Myocyte (in vitro differentiated cells): Measurements from ENCODE around the gene ENPEP. TPM values are rescaled to one million over a fixed set of nuclear protein-coding genes. Genes with fewer than 3 reads are reported as not detected.
A peak's percentile ranks its signal among the peaks of the same experiment; 100 is the strongest.
"Not testable (repeated sequence)": the region's sequence is repeated elsewhere in the genome, so short reads cannot be mapped to it uniquely, and the experiment has no call there.

Experiments
- DNase-seq: peaks from one replicate; pipeline ENCODE4 v3.0.0-alpha.2; 2012; ENCODE audit warnings: low read depth
- polyA plus RNA-seq: library from polyadenylated mRNA; unstranded; fragments of >200 nt; gene quantifications from one replicate; pipeline ENCODE4 v1.2.1, GENCODE V29; 2012; ENCODE audit warnings: missing spikeins
- total RNA-seq: library from RNA; depleted of rRNA; stranded (reverse); fragments of >200 nt; gene quantifications from 2 replicates; pipeline ENCODE4 v1.2.3, GENCODE V29; 2014

Gene ENPEP
- 1.4 and 3.1 TPM in 2 replicates for total RNA-seq
- polyA plus RNA-seq, result 0.10 TPM

DNA sequence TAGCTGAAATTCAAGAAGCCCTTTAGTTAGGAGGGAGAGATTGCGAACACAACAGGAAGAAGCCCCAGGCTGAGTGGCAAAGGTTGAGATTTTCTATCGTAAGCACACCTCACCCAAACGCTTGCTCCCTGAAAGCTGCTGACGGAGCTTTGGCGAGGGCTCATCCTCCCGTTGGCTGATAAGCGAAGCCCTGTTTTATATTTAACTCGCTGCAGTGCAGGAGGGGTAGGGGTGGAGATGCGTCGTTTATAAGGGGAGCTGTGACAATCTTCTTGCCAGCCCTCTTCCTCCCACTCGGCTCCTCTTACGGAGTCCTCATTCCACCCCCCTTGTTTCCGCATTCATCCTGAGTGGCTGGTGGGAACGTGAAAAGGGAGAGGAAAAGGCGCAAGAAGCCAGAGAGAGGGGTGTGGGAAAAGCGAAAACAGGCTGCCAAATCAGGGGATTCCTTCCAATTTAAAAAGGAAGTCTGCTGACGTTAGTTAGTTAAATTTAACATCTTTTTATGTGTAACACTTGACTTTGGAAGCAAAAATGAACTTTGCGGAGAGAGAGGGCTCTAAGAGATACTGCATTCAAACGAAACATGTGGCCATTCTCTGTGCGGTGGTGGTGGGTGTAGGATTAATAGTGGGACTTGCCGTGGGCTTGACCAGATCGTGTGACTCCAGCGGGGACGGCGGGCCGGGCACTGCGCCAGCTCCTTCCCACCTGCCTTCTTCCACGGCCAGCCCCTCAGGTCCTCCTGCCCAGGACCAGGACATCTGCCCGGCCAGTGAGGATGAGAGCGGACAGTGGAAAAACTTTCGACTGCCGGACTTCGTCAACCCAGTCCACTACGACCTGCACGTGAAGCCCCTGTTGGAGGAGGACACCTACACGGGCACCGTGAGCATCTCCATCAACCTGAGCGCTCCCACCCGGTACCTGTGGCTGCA is at the start of gene ENPEP:
Gene ENPEP, plus strand, starts transcription at position 275 of the 938 bp plus-strand sequence. Its CDS starts 260 bp downstream, at position 535.
- DNase-seq, result peak; percentile 44

DNA sequence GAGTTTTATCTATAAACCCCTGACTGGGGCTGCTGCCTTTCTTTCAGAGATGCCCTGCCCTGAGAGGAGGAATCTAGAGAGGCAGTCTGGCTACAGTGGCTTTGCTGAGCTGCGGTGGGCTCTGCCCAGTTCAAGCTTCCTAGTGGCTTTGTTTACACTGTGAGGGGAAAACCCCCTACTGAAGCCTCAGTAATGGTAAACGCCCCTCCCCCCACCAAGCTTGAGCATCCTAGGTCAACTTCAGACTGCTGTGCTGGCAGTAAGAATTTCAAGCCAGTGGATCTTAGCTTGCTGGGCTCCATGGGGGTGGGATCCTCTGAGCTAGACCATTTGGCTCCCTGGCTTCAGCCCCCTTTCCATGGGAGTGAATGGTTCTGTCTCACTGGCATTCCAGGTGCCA is 44.1 kb upstream of the ENPEP start:
- DNase-seq, result not testable (repeated sequence)

DNA sequence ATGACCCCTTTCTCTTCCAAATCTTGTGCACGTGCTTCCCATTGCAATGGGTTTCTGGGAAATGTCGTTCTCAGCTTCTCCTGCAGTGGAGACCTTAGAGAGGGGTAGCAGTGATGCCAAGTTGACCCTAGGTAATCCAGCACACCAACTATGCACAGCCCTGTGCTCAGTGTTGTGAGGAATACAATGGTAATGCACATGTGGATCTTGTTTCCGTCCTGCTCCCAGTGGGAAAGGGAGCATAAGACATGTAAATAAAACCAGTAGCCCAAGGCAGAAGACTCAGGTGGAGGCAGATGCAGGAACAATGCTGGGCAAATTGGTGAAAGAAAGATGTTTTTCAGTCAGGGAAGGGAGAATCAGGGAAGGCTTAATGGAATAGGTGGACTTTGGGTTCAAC is 38.7 kb upstream of the ENPEP start:
- not testable (repeated sequence) for DNase-seq

DNA sequence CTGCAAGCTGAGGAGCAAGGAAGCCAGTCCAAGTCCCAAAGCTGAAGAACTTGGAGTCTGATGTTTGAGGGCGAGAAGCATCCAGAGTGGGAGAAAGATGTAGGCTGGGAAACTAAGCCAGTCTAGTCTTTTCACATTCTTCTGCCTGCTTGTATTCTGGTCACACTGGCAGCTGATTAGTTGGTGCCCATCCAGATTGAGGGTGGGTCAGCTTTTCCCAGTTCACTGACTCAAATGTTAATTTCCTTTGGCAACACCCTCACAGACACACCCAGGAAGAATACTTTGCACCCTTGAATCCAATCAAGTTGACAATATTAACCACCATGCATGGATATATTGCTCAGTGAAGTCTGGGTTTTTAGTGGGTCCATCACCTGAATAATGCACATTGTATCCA is 36.7 kb upstream of the ENPEP start:
- DNase-seq, result not testable (repeated sequence)

- no peak for DNase-seq
Measured at GRCh38 chr4:110442309-110442708, 33.6 kb upstream of the ENPEP start.

GRCh38 chr4:110442788-110443187 is 33.2 kb upstream of the ENPEP start:
- no peak for DNase-seq

GRCh38 chr4:110449947-110450346 is 26.0 kb upstream of the ENPEP start:
- no peak for DNase-seq

- DNase-seq, result no peak
Measured at GRCh38 chr4:110452546-110452945, 23.4 kb upstream of the ENPEP start.

DNA sequence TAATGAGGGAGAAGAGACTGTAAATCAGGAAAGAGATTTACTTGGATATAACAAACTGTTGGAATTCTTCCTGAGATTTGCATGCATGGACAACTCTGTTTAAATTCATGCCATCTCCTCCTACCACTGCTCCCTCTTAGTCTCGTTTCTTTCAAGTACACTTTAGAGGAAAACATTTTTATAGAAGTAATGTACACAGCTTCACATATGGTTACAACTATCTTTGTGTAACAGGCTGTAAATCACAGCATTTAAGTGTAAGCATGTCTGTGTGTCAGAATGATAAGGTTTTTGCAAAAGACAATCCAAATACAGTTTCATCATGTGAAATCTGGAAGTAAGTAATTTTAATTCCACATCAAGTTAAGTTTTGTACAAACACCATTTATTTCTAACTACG is 21.5 kb upstream of the ENPEP start:
- no peak for DNase-seq

DNA sequence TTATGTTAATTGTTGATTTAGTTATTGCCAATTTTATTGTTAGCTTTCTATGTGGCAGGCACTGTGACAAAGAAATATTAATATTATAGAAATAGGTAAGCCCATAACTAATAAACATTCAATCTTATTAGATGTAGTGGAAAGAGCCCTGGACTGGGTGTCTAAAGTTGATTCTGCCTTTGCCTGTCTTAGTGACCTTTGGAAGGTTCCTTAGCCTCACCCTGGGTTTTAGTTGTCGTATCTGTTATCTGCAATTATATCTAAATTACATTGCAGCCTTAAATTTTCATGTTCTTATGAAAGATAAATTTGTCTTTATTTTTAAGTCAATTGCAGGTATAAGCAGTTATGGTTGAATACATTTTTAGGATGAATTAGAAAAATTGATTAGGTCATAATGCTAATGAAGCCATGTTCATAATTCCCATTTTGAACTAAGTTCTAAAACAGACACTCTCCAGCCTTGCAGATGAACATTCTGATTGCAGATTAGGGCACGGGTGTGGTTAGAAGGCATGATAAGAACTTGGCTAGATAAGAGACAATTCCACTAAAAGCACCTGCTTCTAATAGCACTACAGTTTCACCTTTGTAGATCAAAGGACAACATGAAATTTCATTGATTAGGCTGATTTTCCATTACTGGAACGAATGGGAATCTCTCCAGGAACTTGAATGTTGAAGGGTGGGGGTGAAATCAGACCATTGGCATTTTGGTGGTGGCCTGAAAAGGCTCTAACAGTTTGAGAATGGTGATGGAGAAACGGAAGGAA is 17.3 kb upstream of the ENPEP start:
- DNase-seq, result no peak

DNA sequence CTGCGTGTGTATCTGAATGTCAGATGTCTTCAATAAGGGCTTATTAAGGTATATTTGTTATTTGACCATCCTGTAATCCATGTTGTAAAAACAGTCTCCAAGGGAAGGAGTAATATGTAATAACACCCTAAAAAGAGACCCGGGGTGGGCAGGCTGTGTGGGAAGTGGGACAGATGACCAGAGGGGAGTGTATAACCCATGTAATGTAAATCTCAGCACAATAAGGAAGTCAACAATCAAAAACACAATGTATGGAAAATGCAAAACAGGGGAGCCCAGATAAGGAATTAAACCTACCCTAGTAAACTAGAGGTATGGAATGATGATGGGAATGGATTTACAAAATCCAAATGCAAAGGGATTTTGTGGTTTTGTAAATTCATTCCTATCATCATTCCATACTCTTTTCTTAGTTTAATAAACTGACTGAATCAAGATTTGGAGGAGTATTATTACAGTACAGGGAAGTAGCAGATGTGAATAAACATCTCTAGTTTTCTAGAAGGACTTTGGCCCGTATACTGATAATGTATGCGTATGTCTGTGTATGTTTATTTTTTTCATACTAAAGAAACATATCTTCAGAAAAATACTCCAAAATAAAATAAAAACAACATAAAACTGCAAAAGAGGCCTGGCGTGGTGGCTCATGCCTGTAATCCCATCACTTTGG is 15.7 kb upstream of the ENPEP start:
- DNase-seq, result no peak

GRCh38 chr4:110467400-110467799 is 8.6 kb upstream of the ENPEP start:
- no peak for DNase-seq

DNA sequence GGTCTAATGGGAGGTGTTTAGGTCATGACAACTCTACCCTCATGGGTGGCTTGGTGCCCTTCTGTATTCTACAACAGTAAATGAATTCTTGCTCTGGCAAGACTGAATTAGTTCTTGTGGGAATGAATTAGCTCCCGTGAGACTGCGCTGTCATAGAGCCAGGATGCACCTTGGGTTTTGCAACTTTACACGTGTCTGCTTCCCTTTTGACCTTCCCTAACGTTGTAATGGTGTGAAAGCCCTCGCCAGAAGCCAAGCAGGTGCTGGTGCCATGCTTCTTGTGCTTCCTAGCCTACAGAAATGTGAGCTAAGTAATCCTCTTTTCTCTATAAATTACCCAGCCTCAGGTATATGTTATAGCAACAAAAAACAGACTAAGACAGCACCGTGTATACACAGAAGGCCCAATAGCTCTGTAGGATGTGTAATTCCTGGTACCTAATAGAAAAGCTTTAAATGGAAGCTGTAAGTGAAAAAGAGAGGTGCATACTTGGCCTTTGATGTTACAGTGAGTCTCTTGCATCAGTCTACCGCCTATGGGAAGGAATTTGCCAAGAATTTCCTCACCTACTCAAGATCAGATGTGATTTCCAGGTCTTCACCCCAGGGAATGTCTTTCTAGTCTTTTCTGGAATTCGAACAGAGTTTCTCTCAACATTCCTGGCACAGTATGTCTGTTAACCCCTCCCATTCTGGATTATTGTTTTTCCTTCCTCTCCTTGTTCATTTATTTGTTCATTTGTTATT is 3.2 kb upstream of the ENPEP start:
- no peak for DNase-seq

GRCh38 chr4:110474481-110474880 is 1.5 kb upstream of the ENPEP start:
- DNase-seq, result no peak

DNA sequence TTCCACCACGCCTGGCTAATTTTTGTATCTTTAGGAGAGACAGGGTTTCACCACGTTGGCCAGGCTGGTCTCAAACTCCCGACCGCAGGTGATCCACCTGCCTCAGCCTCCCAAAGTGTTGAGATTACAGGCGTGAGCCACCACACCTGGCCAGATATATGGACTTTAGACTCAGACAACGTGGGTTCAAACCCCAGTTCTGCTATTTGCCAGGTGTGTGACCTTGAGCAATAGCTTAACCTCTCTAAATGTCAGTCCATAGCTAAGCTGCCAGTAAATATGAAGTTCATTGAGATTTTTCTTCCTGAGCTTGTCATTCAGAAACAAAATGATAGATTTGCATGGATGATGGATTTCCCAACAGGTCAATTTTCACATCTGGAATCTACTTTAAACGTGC is 875 bp upstream of the ENPEP start:
- not testable (repeated sequence) for DNase-seq

GRCh38 chr4:110477836-110478235 is 1.9 kb downstream of the ENPEP start:
- DNase-seq, result no peak

GRCh38 chr4:110480031-110480549 is 4.1 kb downstream of the ENPEP start:
- DNase-seq, result peak; percentile 82

DNA sequence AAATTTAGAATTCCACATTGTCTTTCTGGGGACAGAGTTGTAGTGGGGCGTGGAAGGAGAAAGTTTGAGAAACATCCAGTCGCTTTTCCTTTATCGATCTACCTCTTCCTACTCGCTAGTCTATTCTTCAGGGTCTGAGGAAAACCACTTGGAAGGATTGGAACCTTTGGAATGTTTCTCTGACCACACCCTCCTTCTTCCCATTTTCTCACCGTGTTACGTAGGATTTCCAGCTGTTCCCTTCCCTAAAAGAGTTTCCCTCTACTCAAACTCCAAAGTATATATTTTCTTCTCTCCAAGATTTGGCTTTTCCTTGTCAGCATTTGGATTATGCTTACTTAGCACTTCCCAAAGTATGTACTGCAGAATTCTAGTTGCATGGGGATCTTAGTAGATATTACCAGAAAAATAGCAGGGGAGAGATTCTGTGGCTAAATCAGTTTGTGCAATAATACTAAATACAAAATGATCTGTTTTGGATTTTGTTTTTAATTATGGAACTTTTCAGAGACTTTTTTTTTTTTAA is 4.9 kb downstream of the ENPEP start:
- DNase-seq, result peak; percentile 64

DNA sequence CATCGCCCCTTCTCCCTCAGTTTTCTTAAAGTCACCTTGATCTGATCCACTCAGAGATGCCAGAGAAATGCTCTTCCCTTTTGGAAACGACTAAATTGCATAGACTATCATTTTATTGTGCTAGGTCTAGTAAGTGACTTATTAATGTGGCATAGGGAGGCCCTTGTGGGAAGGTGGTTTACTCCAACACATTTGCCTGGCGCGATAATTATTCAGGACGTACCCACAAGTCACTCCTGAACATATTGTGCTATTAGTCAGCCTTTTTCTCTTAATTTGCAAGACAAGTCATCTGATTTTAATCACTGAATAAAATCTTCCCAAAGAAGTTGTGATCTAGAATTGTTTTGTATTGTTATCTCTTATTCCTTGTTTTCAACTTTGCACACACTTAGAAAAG is 7.6 kb downstream of the ENPEP start:
- DNase-seq, result peak; percentile 17

DNA sequence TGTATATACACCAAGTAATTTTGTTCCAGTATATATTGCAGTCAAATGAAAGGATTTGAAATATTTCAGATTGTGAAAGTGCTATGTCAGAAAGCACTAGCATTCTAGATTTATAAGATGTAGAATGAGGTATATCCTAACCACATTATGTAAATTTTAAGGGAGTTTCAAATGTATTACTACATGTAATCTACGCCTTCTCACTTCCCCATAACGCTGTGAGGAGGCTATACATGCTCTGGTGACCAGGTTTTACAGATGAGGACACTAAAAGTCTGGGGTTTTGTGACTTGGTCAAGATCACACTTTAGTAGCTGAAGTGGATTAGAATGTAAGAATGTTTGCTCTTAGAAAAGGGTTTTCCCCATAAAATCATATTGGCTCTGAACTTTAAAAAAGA is 8.1 kb downstream of the ENPEP start:
- DNase-seq, result no peak
